HG03378 (cell line): ENCODE results near the gene CHRNG.
"Not testable (repeated sequence)": the region's sequence is repeated elsewhere in the genome, so short reads cannot be mapped to it uniquely, and the experiment has no call there.

Experiments used
- ATAC-seq: cut with Tn5 transposase; IDR thresholded peaks from one replicate; pipeline ENCODE4 v1.9.1; 2021; ENCODE audit warnings: mild to moderate bottlenecking, moderate library complexity; ENCODE audit not compliant: unreplicated experiment

Gene CHRNG

DNA sequence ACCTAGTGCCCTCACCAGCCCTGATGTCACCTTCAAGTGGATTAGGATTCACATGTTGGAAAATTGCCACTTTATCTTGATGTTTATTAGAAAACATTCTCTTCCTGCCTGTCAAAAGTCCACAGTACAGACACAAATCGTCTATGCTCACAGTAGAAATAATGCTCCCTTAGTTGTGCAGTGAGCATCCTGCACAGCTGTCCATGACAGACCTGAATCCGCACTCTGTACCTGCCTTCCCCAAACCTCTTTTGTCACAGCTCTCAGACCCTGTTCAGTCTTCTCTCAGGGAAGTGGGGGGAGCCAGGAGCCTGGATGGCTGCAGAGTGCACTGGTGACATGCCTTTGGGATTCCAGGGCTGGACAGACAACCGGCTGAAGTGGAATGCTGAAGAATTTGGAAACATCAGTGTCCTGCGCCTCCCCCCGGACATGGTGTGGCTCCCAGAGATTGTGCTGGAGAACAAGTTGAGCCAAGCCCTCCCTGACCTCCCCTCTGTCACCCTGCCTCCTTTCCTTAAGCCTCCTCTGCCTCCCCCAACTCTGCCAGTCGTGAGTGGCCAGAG lies 11.5 kb upstream of the CHRNG start:
- ATAC-seq, result no peak

DNA sequence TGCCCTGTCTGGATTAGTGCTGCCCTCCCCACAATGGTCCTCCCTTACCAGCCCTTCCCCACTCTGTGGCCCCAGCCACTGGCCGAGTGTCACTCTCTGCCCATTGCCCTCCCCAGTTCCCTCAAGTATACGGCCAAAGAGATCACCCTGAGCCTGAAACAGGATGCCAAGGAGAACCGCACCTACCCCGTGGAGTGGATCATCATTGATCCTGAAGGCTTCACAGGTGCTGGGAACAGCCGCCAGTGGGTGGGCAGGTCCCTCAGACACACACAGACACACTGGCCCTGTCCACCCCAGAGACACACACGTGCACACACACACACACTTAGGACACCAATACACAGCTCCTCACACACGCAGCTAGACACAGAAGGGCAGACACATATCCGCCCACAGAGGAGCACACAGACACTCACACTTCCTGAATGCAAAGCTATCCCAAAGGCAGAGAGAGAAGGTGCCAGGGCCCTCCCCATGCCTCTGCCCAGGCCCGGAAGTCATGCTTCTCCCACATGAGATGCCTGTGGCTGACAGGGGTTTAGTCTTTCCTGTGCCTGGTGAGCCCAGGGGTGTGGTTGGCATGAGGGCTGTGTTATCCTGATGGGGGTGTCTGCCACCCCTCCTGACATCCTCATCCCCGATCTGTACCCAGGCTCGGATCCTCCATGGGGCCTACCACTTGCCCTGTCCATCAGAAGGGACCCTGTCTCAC lies 10.6 kb upstream of the CHRNG start:
- no peak for ATAC-seq

DNA sequence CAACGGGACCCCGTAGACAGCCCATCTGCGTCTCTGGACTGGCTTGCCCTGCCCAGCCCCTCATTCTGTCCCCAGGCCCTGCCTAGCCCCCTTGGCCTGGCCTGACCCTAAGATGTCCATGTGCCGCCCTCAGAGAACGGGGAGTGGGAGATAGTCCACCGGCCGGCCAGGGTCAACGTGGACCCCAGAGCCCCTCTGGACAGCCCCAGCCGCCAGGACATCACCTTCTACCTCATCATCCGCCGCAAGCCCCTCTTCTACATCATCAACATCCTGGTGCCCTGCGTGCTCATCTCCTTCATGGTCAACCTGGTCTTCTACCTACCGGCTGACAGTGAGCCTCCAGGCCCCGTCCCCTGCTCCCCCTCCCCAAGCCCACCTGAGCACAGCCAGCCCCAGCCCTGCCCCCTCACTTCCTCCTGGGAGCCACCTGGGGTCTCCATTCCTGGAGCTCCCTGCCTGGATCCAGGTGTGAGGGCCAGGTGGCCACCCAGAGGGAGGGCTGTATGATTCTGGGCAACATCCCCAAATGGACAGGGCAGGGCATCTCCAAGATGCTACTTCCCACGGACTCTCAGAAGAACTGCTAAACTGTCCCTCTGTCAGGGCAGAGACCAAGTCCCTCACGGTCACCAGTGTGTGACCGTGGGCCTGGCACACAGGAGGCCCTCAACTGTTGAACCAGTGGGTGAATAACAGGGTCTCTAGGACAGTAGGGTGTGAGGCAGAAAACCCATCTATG lies 9.5 kb upstream of the CHRNG start:
- ATAC-seq, result no peak

DNA sequence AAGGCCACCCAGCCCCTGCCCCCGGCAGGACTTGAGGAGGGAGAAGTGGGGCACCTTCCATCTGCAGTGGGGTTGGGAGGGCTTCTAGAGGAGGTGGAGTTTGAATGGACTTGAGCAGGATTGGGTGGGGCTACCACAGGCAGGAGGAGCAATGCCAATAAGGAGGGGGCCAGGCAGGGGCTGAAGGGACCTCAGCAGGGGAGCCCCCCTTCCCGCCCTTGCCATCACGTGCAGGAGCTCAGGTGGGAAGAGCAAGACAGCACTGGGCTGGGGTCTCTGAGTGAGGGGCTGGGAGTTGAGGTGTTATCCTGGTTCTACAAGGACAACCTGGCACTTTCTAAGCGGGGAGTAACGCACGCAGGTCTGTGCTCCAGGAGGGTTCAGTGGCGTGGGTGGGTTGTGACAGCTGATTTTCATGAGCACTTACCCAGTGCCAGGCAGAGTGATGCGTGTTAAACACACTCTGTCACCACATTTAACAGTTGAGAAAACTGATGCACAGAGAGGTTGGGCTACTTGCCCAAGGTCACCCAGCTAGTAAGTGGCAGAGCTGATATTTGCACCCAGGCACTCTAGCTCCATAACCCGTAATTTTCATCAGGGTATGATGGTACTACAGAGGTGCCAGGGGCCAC lies 8.7 kb upstream of the CHRNG start:
- ATAC-seq, result no peak

DNA sequence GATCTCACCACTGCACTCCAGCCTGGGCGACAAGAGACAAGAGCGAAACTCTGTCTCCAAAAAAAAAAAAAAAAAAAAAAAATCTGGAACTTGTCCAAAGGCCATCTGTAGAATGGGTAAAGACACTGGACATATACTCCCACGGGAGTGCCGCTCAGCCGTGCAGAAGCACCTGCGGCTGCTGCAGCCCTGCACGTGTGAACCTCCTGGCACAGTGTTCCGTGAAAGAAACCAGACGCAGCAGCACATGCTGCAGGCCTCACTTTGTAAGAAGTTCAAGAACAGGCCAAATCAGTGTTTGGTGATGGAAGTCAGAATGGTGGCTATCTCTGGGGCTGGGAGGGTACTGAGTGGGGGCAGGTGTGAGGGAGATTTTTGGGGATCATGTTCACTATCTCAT lies 7.1 kb upstream of the CHRNG start:
- ATAC-seq, result no peak

DNA sequence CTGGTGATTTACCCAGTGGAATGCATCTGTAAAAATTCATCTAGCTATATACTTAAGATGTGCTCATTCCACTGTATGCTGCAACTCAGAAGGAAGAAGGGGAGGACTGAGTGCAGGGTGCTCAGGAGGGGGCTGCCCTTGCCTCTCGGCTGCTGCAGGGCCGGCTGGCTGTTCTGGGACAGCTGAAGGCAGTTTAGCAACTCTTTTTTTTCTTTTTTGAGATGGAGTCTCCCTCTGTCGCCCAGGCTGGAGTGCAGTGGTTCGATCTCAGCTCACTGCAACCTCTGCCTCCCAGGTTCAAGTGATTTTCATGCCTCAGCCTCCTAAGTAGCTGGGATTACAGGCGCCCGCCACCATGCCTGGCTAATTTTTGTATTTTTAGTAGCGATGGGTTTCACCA lies 6.7 kb upstream of the CHRNG start:
- not testable (repeated sequence) for ATAC-seq

DNA sequence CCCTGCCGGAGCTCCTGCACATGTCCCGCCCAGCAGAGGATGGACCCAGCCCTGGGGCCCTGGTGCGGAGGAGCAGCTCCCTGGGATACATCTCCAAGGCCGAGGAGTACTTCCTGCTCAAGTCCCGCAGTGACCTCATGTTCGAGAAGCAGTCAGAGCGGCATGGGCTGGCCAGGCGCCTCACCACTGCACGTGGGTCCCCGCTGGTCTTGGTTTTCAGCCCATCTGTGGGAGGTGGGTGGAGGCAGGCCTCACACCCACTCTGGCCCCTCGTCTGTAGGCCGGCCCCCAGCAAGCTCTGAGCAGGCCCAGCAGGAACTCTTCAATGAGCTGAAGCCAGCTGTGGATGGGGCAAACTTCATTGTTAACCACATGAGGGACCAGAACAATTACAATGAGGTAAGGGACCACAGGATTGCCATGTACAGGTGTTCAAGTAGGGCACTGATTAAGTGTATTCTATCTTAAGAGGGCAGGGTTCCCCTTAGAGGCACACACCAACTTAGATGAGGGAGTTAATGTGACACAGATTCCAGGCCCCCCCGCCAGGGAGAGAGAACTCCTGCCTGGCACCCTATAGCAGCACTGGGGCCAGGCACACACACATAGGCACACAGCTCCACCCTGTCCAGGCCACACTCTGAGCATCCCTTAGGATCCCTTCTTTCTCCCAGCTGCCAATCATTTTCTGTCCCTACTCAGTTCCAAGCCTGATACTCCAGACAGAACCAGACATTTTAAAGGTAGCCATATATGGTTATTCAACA lies 5.4 kb upstream of the CHRNG start:
- no peak for ATAC-seq

DNA sequence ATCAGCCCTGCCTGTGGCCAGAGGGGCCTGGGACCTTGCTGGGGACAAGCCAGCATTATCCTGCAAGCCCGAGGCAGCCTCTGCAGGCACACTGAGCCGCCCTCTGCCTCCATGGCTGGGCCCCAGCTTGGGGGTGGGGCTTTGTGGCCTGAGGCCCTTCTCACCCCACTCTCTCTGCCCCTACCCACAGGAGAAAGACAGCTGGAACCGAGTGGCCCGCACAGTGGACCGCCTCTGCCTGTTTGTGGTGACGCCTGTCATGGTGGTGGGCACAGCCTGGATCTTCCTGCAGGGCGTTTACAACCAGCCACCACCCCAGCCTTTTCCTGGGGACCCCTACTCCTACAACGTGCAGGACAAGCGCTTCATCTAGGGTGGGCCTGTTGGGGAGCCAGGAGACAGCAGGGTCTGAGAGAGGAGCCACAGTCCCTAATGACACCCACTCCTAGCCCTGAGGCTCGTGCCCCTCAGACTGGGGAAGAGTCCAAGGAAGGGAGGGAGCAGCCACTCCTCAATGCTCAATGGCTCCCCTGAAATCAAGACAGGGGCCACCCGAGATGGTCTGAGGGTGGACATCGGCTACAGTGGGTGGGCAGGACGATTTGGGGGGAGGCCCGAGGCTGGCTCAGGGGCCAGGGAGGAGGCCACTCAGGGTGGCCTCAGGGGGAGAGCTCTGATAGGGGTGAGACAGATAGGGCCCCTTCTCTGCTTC lies 4.4 kb upstream of the CHRNG start:
- no peak for ATAC-seq

DNA sequence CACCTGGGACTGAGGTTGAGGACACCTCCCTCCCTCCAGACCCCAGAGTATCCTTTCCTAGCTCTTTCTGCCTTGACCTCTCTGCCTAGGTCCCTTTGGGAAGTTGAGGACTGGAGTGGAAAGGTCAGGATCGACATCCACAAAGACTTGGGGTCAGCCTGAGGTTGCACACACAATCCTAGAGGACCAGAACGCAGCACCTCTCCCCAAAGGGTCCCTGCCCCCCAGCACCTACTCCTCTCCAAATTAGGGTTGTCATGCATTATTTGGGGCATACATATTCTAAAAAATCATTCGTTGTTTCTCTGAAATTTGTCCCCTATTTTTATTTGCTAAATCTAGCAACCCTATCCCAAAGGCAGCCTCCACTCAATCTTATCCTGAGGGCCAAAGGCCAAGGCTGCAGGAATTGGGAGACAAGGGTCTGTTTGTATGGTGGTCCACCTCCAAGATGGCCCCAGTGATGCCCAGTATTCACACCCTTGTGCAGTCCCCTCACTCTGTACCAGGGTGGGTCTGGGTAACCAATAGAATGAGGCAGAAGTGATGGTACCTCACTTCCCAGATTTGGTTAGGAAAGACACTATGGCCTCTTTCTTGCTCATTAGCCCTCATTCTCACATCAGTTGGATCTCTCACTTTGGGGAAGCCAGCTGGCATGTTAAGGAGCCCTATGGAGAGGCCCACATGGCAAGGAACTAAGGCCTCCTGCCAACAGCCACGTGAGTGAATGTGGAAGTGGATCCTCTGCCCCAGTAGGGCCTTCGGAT lies 3.5 kb upstream of the CHRNG start:
- ATAC-seq, result no peak

DNA sequence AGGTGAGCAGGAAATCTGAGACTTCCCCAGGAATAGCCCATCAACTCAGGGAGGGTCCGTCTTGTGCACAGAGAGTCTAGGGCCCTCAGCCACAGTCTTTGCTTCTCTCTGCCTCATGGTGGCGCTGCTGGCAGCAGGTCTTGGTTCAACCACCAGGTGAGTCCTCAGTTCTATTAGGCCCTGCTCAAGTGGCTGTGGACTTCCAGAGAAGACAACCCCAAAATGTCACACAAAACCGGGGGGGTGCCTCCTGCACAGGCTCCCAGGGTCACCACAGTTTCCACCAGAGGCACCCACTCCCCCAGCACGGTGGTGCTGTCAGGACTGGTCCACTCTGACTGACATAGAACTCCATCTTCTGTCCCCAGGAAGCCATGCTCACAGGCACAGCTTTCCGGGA lies 2.4 kb upstream of the CHRNG start:
- ATAC-seq, result no peak

DNA sequence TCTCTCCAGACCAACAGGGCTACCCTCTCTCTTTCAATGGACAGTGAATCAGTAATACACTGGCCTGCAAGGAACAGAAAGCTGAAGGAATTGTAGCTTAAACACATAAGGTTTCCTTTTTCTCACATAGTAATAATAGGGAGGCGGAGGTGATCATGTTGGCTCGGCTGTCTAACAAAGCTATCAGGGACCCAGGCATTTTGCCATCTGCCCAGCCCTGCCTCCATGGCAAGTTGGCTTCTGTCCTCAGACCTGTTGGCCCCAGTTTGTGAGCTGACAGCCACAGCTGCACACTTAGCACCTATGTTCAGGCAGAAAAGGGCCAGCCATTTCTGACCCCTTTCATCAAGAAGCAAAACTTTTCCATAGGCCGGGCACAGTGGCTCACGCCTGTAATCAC lies 2.0 kb upstream of the CHRNG start:
- ATAC-seq, result no peak

DNA sequence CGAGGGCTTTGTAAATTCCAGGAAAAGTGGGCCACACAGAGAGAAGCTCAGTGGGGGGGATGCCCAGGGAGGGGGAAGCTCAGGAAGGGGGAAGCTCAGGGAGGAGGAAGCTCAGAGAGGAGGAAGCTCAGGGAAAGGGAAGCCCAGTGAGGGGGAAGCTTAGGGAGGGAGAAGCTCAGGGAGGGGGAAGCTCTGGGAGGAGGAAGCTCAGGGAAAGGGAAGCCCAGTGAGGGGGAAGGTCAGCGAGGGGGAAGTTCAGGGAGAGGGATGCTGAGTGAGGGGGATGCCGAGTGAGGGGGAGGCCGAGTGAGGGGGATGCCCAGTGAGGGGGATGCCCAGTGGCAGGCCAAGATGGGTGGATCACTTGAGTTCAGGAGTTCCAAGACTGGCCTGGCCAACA lies 821 bp upstream of the CHRNG start:
- no peak for ATAC-seq

DNA sequence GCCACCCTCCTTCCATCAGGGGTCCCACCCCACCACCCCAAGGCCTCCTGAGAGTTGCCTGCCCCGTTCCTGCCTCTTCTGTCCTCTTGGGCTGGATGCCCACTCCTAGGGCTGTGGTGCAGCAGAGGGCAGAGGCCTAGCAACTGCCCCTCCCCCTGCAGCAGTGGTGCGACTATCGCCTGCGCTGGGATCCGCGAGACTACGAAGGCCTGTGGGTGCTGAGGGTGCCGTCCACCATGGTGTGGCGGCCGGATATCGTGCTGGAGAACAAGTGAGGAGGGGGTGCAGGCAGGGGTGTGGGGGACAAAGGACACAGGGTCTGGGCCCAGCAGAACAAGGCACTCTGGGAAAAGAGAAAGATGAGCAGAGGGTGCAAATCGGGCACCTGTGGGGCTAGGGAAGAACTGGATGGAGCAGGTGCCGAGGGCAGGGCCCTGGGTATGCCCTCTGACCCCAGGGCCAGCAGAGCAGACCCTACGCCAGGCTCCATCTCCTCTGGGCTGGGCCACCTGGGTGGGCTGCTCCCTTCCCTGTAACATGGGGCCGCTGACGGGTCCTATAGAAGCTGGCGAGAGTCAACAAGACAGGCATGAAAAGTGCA lies 1.0 kb downstream of the CHRNG start:
- no peak for ATAC-seq

DNA sequence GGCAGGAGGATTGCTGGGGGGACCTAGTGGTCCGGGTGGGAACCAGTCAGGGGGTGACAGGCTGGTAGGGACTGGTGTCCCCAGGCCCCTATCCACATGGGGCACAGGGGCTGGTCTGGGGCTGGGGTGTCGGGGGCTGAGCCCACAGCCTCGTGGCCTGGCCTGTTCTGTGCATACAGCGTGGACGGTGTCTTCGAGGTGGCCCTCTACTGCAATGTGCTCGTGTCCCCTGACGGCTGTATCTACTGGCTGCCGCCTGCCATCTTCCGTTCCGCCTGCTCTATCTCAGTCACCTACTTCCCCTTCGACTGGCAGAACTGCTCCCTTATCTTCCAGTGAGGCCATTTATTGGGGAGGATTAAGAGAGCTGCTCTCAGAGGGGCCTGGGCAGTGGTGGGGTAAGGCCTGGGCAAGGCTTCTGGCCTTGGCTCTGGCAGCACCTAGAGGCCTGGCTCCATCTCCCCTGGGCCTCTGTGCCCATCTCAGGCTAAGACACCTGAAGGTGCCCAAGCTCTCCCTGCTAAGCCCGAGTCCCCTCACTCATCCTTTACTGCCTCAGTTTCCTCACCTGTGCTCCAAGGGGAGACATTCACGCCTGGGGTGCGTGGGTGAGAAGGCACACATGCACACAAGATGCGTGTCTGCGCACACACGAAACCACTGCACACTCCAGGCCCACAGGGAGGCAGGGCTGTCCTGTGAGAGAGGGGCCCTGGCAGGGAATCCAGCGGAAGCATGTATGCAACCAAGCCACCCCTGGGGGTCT lies 1.9 kb downstream of the CHRNG start:
- no peak for ATAC-seq

DNA sequence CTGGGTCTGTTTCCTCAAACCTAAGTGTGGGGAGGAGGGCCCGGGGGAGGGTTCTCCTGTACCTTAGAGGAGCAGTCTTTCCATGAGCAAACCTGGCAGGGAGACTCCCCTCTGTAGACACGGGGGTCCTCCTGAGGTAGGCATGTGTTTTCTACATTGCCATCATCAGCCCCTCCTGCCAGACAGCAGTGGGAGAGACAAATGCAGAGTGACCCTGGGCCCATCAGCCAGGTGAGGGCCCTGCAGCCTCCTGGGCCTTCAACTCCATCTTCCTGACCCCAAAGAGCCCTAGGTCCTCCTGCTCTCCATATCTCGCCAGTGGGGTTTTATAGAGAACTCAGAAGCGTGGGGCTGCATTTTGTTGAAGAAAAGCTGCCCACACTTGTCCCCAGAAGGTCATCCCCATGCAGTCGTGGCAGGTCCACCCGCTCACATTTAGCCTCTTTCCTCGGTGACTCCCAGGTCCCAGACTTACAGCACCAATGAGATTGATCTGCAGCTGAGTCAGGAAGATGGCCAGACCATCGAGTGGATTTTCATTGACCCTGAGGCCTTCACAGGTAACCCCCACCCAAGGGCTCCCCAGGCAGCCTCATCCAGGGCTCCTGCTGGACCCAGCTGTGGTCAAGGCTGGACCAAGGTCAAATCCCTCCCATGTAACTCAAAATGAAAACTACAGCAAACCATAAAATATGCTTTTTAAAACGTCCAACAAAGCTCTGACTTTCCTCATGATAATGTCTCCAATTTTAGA lies 2.6 kb downstream of the CHRNG start:
- ATAC-seq, result no peak

DNA sequence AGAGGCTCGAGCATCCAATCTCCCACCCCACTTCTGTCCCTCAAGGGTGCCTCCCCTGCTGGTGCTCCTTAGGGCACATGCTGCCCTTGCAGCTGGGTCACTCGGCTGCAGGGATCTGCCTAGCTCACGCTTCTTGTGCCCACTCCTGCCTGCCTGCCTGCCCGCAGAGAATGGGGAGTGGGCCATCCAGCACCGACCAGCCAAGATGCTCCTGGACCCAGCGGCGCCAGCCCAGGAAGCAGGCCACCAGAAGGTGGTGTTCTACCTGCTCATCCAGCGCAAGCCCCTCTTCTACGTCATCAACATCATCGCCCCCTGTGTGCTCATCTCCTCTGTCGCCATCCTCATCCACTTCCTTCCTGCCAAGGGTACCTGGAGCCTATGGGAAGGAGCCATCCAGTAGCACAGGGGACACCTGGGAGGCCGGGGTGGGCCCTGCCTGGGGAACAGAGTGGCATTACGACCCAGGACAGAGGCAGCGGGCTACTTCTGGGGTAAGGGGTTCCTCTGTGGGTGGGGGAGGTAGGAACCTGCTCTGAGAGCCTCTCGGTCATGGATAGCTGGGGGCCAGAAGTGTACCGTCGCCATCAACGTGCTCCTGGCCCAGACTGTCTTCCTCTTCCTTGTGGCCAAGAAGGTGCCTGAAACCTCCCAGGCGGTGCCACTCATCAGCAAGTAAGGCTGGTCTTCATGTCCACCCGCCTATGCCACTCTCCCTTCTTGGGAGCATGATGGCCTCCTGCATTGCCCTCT lies 3.4 kb downstream of the CHRNG start:
- no peak for ATAC-seq

DNA sequence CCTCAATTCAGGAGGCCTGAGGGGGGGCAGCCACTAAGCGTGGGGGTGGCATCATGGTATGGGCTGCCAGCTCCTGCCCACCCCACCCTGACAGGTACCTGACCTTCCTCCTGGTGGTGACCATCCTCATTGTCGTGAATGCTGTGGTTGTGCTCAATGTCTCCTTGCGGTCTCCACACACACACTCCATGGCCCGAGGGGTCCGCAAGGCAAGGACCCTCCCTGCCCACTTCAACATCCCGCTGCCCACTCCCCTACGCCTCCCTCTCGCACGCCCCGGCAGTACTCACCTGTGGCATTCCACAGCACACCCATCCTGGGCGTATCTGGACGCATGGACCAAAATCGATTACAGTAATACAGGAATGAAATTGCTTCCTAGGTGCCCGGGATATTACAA lies 4.0 kb downstream of the CHRNG start:
- no peak for ATAC-seq
